Activated CD8-positive, alpha-beta memory T cell treated with anti-CD3 and anti-CD28 coated beads, Interleukin-2, amount 50 U/mL, for 1 hour (primary cell): ENCODE measurements around the gene TRIOBP.

Source experiments
- DNase-seq: peaks from one replicate; pipeline ENCODE4 v3.0.0-alpha.2; 2020; ENCODE audit errors: extremely low read depth

Gene TRIOBP

DNA sequence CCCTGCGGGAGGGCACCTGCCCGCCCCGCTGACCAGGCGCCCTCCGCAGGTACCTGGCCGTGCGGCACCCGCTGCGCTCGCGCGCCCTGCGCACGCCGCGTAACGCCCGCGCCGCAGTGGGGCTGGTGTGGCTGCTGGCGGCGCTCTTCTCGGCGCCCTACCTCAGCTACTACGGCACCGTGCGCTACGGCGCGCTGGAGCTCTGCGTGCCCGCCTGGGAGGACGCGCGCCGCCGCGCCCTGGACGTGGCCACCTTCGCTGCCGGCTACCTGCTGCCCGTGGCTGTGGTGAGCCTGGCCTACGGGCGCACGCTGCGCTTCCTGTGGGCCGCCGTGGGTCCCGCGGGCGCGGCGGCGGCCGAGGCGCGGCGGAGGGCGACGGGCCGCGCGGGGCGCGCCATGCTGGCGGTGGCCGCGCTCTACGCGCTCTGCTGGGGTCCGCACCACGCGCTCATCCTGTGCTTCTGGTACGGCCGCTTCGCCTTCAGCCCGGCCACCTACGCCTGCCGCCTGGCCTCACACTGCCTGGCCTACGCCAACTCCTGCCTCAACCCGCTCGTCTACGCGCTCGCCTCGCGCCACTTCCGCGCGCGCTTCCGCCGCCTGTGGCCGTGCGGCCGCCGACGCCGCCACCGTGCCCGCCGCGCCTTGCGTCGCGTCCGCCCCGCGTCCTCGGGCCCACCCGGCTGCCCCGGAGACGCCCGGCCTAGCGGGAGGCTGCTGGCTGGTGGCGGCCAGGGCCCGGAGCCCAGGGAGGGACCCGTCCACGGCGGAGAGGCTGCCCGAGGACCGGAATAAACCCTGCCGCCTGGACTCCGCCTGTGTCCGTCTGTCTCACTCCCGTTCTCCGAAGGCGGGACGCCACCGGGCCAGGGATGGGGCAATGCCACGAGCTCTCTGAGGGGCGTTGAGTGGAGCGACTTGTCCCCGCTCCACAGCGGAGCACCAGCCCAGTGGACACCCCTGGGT is 128.1 kb downstream of the TRIOBP start:
- DNase-seq: no peak
